Astrocyte (in vitro differentiated cells and primary cell): ENCODE results near the gene CTNNB1.

Source experiments
- EZH2 ChIP-seq: IDR thresholded peaks from 2 replicates; pipeline ENCODE4 v1.6.1; 2012; ENCODE audit warnings: mild to moderate bottlenecking, low read length, inconsistent platforms; ENCODE audit not compliant: insufficient read depth
- TF ChIP-seq, protein P1 (sequence below): IDR thresholded peaks from 2 replicates; pipeline ENCODE4 v1.5.1; 2011; ENCODE audit warnings: low read depth, mild to moderate bottlenecking, inconsistent platforms, low read length, moderate library complexity; ENCODE audit not compliant: insufficient read depth

- TF ChIP-seq, protein P1, sequence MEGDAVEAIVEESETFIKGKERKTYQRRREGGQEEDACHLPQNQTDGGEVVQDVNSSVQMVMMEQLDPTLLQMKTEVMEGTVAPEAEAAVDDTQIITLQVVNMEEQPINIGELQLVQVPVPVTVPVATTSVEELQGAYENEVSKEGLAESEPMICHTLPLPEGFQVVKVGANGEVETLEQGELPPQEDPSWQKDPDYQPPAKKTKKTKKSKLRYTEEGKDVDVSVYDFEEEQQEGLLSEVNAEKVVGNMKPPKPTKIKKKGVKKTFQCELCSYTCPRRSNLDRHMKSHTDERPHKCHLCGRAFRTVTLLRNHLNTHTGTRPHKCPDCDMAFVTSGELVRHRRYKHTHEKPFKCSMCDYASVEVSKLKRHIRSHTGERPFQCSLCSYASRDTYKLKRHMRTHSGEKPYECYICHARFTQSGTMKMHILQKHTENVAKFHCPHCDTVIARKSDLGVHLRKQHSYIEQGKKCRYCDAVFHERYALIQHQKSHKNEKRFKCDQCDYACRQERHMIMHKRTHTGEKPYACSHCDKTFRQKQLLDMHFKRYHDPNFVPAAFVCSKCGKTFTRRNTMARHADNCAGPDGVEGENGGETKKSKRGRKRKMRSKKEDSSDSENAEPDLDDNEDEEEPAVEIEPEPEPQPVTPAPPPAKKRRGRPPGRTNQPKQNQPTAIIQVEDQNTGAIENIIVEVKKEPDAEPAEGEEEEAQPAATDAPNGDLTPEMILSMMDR = no peak
- no peak for TF ChIP-seq EZH2
These were observed 17.7 kb downstream of the CTNNB1 start for GRCh38 chr3:41216993-41217392.
